ENCODE measurements around the gene IMPDH2.

Gene IMPDH2

DNA sequence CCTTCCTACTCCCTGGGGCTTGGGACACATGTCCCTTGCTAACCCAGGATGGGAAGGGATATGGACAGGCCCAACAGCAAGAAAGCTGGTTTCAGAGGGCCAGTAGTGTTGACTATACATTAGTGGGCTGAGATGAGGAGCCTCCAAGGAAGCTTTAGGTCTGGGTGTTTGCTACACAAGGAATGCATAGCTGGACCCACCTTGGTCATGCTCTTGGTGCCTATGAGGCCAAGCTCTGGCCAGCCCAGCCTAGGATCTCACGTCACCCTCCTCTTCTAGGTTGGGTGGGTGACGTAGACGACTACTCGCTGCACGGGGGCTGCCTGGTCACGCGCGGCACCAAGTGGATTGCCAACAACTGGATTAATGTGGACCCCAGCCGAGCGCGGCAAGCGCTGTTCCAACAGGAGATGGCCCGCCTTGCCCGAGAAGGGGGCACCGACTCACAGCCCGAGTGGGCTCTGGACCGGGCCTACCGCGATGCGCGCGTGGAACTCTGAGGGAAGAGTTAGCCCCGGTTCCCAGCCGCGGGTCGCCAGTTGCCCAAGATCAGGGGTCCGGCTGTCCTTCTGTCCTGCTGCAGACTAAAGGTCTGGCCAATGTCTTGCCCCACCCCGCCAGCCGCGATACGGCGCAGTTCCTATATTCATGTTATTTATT, 22.7 kb downstream of the IMPDH2 start:
- TF ChIP-seq, protein P1, sequence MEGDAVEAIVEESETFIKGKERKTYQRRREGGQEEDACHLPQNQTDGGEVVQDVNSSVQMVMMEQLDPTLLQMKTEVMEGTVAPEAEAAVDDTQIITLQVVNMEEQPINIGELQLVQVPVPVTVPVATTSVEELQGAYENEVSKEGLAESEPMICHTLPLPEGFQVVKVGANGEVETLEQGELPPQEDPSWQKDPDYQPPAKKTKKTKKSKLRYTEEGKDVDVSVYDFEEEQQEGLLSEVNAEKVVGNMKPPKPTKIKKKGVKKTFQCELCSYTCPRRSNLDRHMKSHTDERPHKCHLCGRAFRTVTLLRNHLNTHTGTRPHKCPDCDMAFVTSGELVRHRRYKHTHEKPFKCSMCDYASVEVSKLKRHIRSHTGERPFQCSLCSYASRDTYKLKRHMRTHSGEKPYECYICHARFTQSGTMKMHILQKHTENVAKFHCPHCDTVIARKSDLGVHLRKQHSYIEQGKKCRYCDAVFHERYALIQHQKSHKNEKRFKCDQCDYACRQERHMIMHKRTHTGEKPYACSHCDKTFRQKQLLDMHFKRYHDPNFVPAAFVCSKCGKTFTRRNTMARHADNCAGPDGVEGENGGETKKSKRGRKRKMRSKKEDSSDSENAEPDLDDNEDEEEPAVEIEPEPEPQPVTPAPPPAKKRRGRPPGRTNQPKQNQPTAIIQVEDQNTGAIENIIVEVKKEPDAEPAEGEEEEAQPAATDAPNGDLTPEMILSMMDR (conservative IDR thresholded peaks at IDR 0.05; ENCODE audit: low read depth, low read length), result no peak
- peak overlapping the region; percentile 90 for H3K4me3 ChIP-seq (ENCODE audit: low read depth, low read length)
- peak; percentile 74 for DNase-seq (ENCODE audit: low read depth)

DNA sequence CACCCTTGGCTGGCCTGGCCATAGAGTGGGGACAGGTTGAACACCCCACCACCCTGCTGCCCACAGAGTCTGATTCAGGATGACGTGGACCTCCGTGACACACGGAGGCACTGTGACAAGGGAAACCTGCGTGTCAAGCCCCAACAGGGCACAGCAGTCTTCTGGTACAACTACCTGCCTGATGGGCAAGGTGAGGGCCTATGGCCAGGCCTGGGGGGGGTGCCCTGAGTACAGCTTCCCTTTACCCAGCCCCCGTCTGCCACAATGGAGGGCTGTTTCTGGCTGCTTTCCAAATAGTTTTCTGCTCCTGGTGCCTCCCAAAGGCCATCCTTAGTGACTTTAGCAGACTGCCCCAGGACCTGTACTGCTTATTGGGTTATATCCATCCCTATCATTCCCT, 23.2 kb downstream of the IMPDH2 start:
- H3K4me3 ChIP-seq (ENCODE audit: low read depth, low read length), result peak overlapping the region; percentile 90
- DNase-seq (ENCODE audit: low read depth), result no peak
- TF ChIP-seq, protein P1 (conservative IDR thresholded peaks at IDR 0.05; ENCODE audit: low read depth, low read length), result no peak

DNA sequence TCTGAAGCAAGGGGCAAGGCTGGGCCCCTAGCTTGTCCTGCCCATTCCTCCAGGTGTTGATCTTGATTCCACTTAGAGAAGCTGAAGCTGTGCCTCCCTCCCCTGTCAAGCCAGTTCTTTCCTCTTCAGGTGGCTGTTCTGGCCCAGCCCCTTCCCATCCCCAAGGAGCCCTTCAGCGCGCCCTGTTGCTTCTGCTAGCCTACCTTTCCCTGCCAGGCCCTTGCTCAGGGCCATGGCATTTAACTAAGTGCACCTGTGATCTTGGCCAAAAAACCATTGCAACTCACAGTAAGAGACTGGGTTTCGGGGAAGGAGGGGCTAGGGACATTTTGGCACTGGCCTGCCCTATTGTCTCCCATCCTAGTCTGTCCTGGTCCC, 23.9 kb downstream of the IMPDH2 start:
- TF ChIP-seq, protein P1 (conservative IDR thresholded peaks at IDR 0.05; ENCODE audit: low read depth, low read length), result no peak
- no peak overlapping the region for H3K4me3 ChIP-seq (ENCODE audit: low read depth, low read length)
- no peak for DNase-seq (ENCODE audit: low read depth)

DNA sequence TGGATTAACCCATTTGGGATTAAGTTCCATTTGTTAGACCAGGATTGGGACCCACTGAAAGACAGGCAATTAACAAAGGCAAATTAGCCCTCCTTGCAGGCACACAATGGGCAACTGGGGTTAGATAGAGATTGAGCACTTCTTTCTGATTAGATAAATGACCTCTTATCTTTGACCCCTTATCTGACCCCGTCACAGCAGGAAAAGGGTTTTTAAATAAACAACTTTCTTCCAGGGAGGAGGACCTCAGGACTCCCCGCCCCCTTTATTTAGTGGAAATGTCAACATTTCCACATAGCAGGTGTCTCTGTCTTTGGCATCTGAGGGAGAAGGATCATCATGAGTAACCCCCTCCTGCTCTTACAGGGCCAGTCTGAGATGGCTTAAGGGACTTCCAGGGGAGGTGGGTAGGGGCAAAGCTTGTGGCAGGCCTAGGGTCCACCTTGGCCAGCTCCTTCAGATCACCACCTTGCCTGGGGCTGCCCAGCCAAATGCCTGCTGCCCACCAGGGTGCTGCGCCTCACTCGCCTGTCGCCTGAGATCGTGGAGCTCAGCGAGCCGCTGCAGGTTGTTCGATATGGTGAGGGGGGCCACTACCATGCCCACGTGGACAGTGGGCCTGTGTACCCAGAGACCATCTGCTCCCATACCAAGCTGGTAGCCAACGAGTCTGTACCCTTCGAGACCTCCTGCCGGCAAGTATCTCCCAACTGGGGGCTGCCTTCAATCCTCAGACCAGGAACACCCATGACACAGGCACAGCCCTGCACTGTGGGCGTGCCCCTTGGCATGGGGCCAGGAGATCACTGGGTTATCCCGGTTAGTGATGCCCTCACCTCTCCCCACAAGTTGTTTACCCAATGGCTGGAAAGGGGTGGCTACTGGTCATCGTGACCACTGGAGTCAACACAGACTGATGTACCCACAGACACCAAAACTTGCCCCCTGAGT, 24.6 kb downstream of the IMPDH2 start:
- no peak for DNase-seq (ENCODE audit: low read depth)
- no peak overlapping the region for H3K4me3 ChIP-seq (ENCODE audit: low read depth, low read length)
- TF ChIP-seq, protein P1 (conservative IDR thresholded peaks at IDR 0.05; ENCODE audit: low read depth, low read length), result no peak

DNA sequence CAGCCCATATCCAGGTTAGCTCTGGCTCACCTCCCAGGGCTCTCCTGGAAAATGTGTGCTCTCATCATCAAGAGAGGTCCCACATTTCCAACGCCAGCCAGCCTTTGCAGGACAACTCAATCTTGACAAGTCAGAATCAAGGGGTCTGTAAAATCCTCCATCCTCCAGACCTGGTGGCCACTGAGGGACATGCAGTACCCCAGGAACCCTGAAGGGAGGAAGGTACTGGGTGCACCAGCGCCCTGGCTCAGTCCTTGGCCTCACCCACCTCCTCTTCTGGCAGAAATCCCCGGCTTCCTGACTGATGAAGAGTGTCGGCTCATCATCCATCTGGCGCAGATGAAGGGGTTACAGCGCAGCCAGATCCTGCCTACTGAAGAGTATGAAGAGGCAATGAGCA, 28.0 kb downstream of the IMPDH2 start:
- no peak for DNase-seq (ENCODE audit: low read depth)
- no peak overlapping the region for H3K4me3 ChIP-seq (ENCODE audit: low read depth, low read length)
- TF ChIP-seq, protein P1 (conservative IDR thresholded peaks at IDR 0.05; ENCODE audit: low read depth, low read length), result no peak

DNA sequence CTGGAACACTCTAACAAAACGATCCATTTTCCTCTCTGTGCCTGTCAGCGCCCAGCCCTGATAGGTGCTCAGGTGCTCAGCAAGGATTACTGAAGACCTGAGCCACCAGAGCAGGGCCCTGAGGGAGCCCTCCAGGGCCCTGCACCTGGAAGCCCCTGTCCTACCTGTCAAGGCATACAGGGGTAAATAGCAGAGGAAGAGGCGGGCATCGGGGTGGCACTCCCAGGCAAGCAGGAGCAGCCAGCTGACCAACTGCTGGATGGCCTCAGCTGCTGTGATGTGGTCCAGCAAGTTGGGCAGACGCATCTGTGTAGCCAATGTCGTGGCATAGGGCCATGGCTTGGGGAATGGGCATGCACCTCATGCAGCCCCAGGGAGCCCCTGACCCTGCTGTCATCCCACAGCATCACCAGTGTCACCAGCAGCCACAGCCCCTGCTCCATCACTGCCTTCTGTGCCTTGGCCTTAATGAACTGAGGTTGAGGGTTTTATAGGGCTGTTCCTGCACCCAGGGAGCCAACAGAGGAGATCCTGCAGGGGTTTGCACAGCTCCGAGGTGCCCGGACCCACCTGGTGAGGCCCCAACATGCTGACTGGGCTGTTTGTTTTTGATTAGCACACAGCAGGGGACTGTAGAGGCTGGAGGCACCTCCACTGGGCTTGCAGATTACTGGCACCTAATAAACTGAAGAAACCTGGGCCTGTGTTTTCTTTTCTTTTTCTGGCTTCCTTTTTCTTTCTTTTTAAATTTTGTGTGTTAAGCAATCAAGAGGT, 29.9 kb downstream of the IMPDH2 start:
- H3K4me3 ChIP-seq (ENCODE audit: low read depth, low read length), result no peak overlapping the region
- no peak for DNase-seq (ENCODE audit: low read depth)
- TF ChIP-seq, protein P1 (conservative IDR thresholded peaks at IDR 0.05; ENCODE audit: low read depth, low read length), result no peak

All from choroid plexus epithelial cell (primary cell).